Retinal pigment epithelial cell (primary cell): ENCODE results near the gene NPVF.
A peak's percentile ranks its signal among the peaks of the same experiment; 100 is the strongest.

ENCODE experiments used
- DNase-seq: peaks from one replicate; pipeline ENCODE4 v3.0.0-alpha.2; 2010; ENCODE audit warnings: low read depth
- H3K4me3 ChIP-seq: 2 replicates; pipeline ENCODE4 v1.5.1; 2011; ENCODE audit warnings: mild to moderate bottlenecking, low read length, control low read depth, moderate library complexity
- CTCF ChIP-seq: conservative IDR thresholded peaks from 2 replicates; pipeline ENCODE4 v1.5.1; 2011; ENCODE audit warnings: low read depth, low read length, control low read depth, inconsistent platforms

NPVF gene

GRCh38 chr7:25192043-25192442 lies 36.2 kb downstream of the NPVF start:
- no peak overlapping the region for H3K4me3 ChIP-seq
- no peak for TF ChIP-seq CTCF
- DNase-seq = no peak

- no peak for DNase-seq
- H3K4me3 ChIP-seq = no peak overlapping the region
- TF ChIP-seq CTCF = no peak
These were observed 39.1 kb downstream of the NPVF start for GRCh38 chr7:25189197-25189596.

GRCh38 chr7:25187932-25188331 lies 40.4 kb downstream of the NPVF start:
- DNase-seq = no peak
- H3K4me3 ChIP-seq = no peak overlapping the region
- TF ChIP-seq CTCF = no peak

DNA sequence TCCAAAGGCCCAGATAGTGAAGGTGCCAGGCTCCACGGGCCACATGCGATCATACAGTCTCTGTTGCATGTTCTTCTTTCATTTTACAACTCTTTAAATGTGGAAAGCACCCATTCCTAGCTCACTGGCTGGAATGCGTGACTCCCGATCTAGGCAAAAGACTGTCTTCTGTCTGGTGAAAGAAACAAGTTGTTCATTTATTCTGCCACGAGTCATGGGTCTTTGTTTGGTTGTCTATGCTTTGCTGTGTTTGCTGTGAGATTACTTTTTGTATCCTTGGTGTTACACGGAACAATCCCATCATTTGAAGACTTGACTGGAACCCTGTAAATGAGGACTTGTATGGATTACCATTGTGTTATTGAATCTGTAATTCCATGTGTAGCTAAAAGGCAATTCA lies 41.9 kb downstream of the NPVF start:
- DNase-seq = no peak
- TF ChIP-seq CTCF = no peak
- no peak overlapping the region for H3K4me3 ChIP-seq

DNA sequence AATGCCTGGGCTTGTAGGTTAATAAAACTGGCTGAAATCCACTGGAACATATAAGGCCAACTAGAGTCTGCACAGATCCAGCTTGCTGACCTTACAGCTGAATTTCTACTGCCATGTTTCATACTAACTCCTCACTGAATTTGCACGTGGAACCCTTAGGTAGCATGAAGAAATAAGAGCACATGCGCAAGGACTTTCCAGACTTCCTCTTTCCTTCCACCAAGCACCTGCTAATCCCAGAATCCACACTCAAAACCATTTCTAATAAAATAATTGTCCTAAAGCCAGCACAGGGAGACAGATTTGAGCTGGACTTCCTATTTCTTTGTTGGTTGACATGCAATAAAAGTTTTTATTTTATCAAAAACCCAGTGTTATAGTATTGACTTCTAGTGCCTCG lies 46.8 kb downstream of the NPVF start:
- DNase-seq = no peak
- no peak for TF ChIP-seq CTCF
- H3K4me3 ChIP-seq = no peak overlapping the region

GRCh38 chr7:25180946-25181345 lies 47.3 kb downstream of the NPVF start:
- TF ChIP-seq CTCF = peak; percentile 15
- DNase-seq = no peak
- no peak overlapping the region for H3K4me3 ChIP-seq

DNA sequence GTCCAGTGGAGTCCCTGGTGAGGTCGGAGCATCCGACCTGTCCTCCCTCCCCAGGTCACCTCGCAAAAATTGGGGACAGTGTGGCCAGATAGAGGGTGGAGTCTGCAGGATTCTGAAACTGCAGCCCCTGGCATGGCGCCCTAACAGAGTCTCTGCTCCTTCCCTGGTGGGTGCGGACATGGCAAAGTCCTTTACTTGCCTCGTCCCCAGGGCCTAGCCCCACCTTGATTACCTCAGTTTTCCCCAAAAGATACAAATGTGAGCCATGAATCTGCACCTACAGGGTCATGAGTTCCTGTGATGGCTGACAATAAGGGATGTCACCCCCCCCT lies 47.7 kb downstream of the NPVF start:
- TF ChIP-seq CTCF = no peak
- peak overlapping the region; percentile 51 for H3K4me3 ChIP-seq
- DNase-seq = no peak
